Uterus (tissue), 4 donors: ENCODE results near the gene SZT2. TPM values are rescaled to one million over a fixed set of nuclear protein-coding genes. Genes with fewer than 3 reads are reported as not detected.

Source experiments
- DNase-seq, 2 donors: peaks; one replicate each; pipeline ENCODE4 v3.0.0-alpha.2; 2019 to 2020
- H3K27ac ChIP-seq, 2 donors: fragments of 200-600 bp; sonication (generic); 1 replicate in 1 of 2; 2 replicates in 1 of 2; pipeline ENCODE4 v1.5.1; 2016 to 2018
- H3K27me3 ChIP-seq, 2 donors: fragments of 200-600 bp; sonication (generic); one replicate each; pipeline ENCODE4 v1.5.1; 2018 to 2019; ENCODE audit warnings: control low read depth in 1 of 2
- H3K36me3 ChIP-seq, 2 donors: fragments of 200-600 bp; sonication (generic); one replicate each; pipeline ENCODE4 v1.5.1; 2019; ENCODE audit warnings: control low read depth in 1 of 2
- H3K4me1 ChIP-seq, 2 donors: fragments of 200-600 bp; sonication (generic); one replicate each; pipeline ENCODE4 v1.5.1; 2018 to 2019; ENCODE audit warnings: control low read depth in 1 of 2
- H3K4me3 ChIP-seq, 2 donors: fragments of 200-600 bp; sonication (generic); 1 replicate in 1 of 2; 2 replicates in 1 of 2; pipeline ENCODE4 v1.5.1; 2018 to 2019; ENCODE audit warnings: mild to moderate bottlenecking in 1 of 2
- H3K9me3 ChIP-seq, 2 donors: fragments of 200-600 bp; sonication (generic); one replicate each; pipeline ENCODE4 v1.5.1; 2019; ENCODE audit warnings: control low read depth in 1 of 2
- CTCF ChIP-seq, 4 experiments: fragments of 200-600 bp in 2 of 4; fragments of 450-650 bp in 2 of 4; sonication (generic) in 2 of 4; IDR thresholded peaks; one replicate each; pipeline ENCODE4 v1.5.1; 2016 to 2019; ENCODE audit warnings: antibody characterized with exemption in 4 of 4, mild to moderate bottlenecking in 2 of 4, moderate library complexity in 1 of 4
- POLR2A ChIP-seq, 2 donors: fragments of 450-650 bp; IDR thresholded peaks; one replicate each; pipeline ENCODE4 v1.6.1; 2016; ENCODE audit warnings: antibody characterized with exemption in 2 of 2, mild to moderate bottlenecking in 1 of 2, moderate library complexity in 1 of 2
- intact Hi-C: fragments of 100-400 bp; cut with DNase I; formaldehyde crosslinking; loops from one replicate; pipeline ENCODE4 v1.15.1; 2023; ENCODE audit warnings: low total_unique reads
- total RNA-seq, 4 donors: library from RNA; depleted of rRNA in 3 of 4; stranded (reverse); fragments of >200 nt in 3 of 4; gene quantifications; one replicate each; pipeline versions ENCODE4 v1.1.0 to v1.2.4, GENCODE V29; 2014 to 2023
- donor health status: DM: yes; HTN: yes; CAD: no.

Gene SZT2
- total RNA-seq, 4 donors from 2014 or later = 15.6 to 128 (median 31.0) TPM

- Histone ChIP-seq H3K27me3 (no peaks in the 10 kb centered on the region), H3K4me1 (no peaks in the 10 kb centered on the region), H3K27ac (no peak overlapping the region), H3K36me3 (no peaks in the 10 kb centered on the region), H3K9me3 (no peaks in the 10 kb centered on the region), H3K4me3 (no peak overlapping the region)
- peak in 1 of 2 donors; percentile 9 for DNase-seq
- no peak for TF ChIP-seq POLR2A (IDR thresholded peaks at IDR 0.05)
- TF ChIP-seq CTCF (IDR thresholded peaks at IDR 0.05) = no peak
- intact Hi-C loops = no loop called here
These were observed 42.0 kb downstream of the SZT2 start for GRCh38 chr1:43431676-43432075.

GRCh38 chr1:43432171-43432860 lies 42.6 kb downstream of the SZT2 start:
- Histone ChIP-seq H3K4me3 (no peak overlapping the region), H3K4me1 (no peaks in the 10 kb centered on the region), H3K27ac (no peak overlapping the region), H3K36me3 (no peaks in the 10 kb centered on the region), H3K27me3 (no peaks in the 10 kb centered on the region), H3K9me3 (no peaks in the 10 kb centered on the region)
- intact Hi-C loops = no loop called here
- peak in 1 of 2 donors; percentile 15 for DNase-seq
- no peak for TF ChIP-seq POLR2A (IDR thresholded peaks at IDR 0.05)
- no peak for TF ChIP-seq CTCF (IDR thresholded peaks at IDR 0.05)

GRCh38 chr1:43432907-43433306 lies 43.2 kb downstream of the SZT2 start:
- no peak overlapping the region for H3K27ac ChIP-seq
- no peaks in the 10 kb centered on the region for H3K9me3 ChIP-seq
- TF ChIP-seq CTCF (IDR thresholded peaks at IDR 0.05) (no peak), POLR2A (IDR thresholded peaks at IDR 0.05) (no peak)
- DNase-seq = no peak
- no peaks in the 10 kb centered on the region for H3K36me3 ChIP-seq
- H3K27me3 ChIP-seq = no peaks in the 10 kb centered on the region
- H3K4me3 ChIP-seq = no peak overlapping the region
- intact Hi-C loops = no loop called here
- H3K4me1 ChIP-seq = no peaks in the 10 kb centered on the region

GRCh38 chr1:43434256-43434655 lies 44.6 kb downstream of the SZT2 start:
- intact Hi-C loops = no loop called here
- TF ChIP-seq CTCF (IDR thresholded peaks at IDR 0.05) (no peak), POLR2A (IDR thresholded peaks at IDR 0.05) (no peak)
- Histone ChIP-seq H3K36me3 (no peaks in the 10 kb centered on the region), H3K4me1 (no peaks in the 10 kb centered on the region), H3K9me3 (no peaks in the 10 kb centered on the region), H3K27ac (no peak overlapping the region), H3K27me3 (no peaks in the 10 kb centered on the region), H3K4me3 (no peak overlapping the region)
- DNase-seq = peak in 1 of 2 donors; percentile 10

GRCh38 chr1:43435146-43436145 lies 45.7 kb downstream of the SZT2 start:
- Histone ChIP-seq H3K4me1 (no peaks in the 10 kb centered on the region), H3K36me3 (no peaks in the 10 kb centered on the region), H3K9me3 (no peaks in the 10 kb centered on the region), H3K27me3 (no peaks in the 10 kb centered on the region), H3K4me3 (no peak overlapping the region), H3K27ac (peak overlapping the region; percentile 69 to 79)
- no peak for TF ChIP-seq CTCF (IDR thresholded peaks at IDR 0.05)
- no peak for TF ChIP-seq POLR2A (IDR thresholded peaks at IDR 0.05)
- intact Hi-C loops = no loop called here
- DNase-seq = peak; percentile 70 to 71
